Liver (tissue), 9 donors: ENCODE data around the gene MEF2D. TPM values are rescaled to one million over a fixed set of nuclear protein-coding genes. Genes with fewer than 3 reads are reported as not detected.

Experiments
- DNase-seq: peaks from one replicate; pipeline ENCODE4 v3.0.0-alpha.2; 2017; ENCODE audit warnings: low spot score
- H3K27ac ChIP-seq, 2 donors: one replicate each; pipeline ENCODE4 v1.7.0; 2013; ENCODE audit warnings: inconsistent platforms in 2 of 2, low read length in 2 of 2, control low read depth in 1 of 2, low read depth in 1 of 2, mild to moderate bottlenecking in 1 of 2
- H3K27me3 ChIP-seq, 4 donors: one replicate each; pipeline versions ENCODE4 v1.6.1 to v1.7.0; 2013; ENCODE audit warnings: low read length in 3 of 4, inconsistent platforms in 1 of 4, mild to moderate bottlenecking in 1 of 4, moderate library complexity in 1 of 4; ENCODE audit not compliant: control insufficient read depth in 4 of 4, insufficient read depth in 4 of 4
- H3K36me3 ChIP-seq, 4 donors: one replicate each; pipeline versions ENCODE4 v1.6.1 to v1.7.0; 2013; ENCODE audit warnings: low read length in 3 of 4, mild to moderate bottlenecking in 3 of 4, low read depth in 1 of 4, moderate library complexity in 1 of 4; ENCODE audit not compliant: control insufficient read depth in 4 of 4, insufficient read depth in 3 of 4
- H3K4me1 ChIP-seq, 4 donors: one replicate each; pipeline versions ENCODE4 v1.6.1 to v1.7.0; 2013; ENCODE audit warnings: low read length in 3 of 4, mild to moderate bottlenecking in 3 of 4, moderate library complexity in 1 of 4; ENCODE audit not compliant: control insufficient read depth in 4 of 4, insufficient read depth in 4 of 4
- H3K4me3 ChIP-seq, 3 donors: one replicate each; pipeline versions ENCODE4 v1.6.1 to v1.7.0; 2013; ENCODE audit warnings: low read length in 3 of 3, control low read depth in 1 of 3, low read depth in 1 of 3, mild to moderate bottlenecking in 1 of 3
- H3K9ac ChIP-seq, 2 donors: one replicate each; pipeline ENCODE4 v1.7.0; 2013; ENCODE audit warnings: low read length in 2 of 2, mild to moderate bottlenecking in 2 of 2, moderate library complexity in 2 of 2, control low read depth in 1 of 2, low read depth in 1 of 2
- H3K9me3 ChIP-seq, 4 donors: one replicate each; pipeline versions ENCODE4 v1.6.1 to v1.7.0; 2013; ENCODE audit warnings: low read length in 3 of 4; ENCODE audit not compliant: control insufficient read depth in 4 of 4
- EGR1 ChIP-seq, 2 donors: IDR thresholded peaks; 2 replicates each; pipeline ENCODE4 v1.6.1; 2016 to 2018; ENCODE audit warnings: antibody characterized with exemption in 2 of 2, low read depth in 2 of 2
- GABPA ChIP-seq, 2 donors: IDR thresholded peaks in 1 of 2; conservative IDR thresholded peaks in 1 of 2; 2 replicates each; pipeline ENCODE4 v1.6.1; 2016; ENCODE audit warnings: antibody characterized with exemption in 2 of 2, mild to moderate bottlenecking in 1 of 2, moderate library complexity in 1 of 2
- HNF4A ChIP-seq, 2 donors: conservative IDR thresholded peaks; 2 replicates each; pipeline ENCODE4 v1.6.1; 2016; ENCODE audit warnings: antibody characterized with exemption in 2 of 2, mild to moderate bottlenecking in 2 of 2
- JUND ChIP-seq, 2 donors: IDR thresholded peaks; 2 replicates each; pipeline ENCODE4 v1.6.1; 2016; ENCODE audit warnings: antibody characterized with exemption in 2 of 2
- NR2F2 ChIP-seq: IDR thresholded peaks from 2 replicates; pipeline ENCODE4 v1.6.1; 2016; ENCODE audit warnings: antibody characterized with exemption
- RAD21 ChIP-seq, 2 donors: IDR thresholded peaks; 2 replicates each; pipeline ENCODE4 v1.6.1; 2016; ENCODE audit warnings: antibody characterized with exemption in 2 of 2, mild to moderate bottlenecking in 2 of 2
- TAF1 ChIP-seq: conservative IDR thresholded peaks from 2 replicates; pipeline ENCODE4 v1.6.1; 2016; ENCODE audit warnings: antibody characterized with exemption, mild to moderate bottlenecking
- YY1 ChIP-seq: IDR thresholded peaks from 2 replicates; pipeline ENCODE4 v1.6.1; 2016; ENCODE audit warnings: antibody characterized with exemption, mild to moderate bottlenecking
- WGBS: extraction: QIAGEN DNeasy Blood & Tissue Kit; methylation state at CpG from one replicate; pipeline ENCODE4 v1.1.7; 2013; 5-methylcytosine and 5-hydroxymethylcytosine counted together
- polyA plus RNA-seq, 2 donors: library from polyadenylated mRNA; stranded (reverse) in 1 of 2; unstranded in 1 of 2; fragments of 200-250 nt in 1 of 2; fragments of >200 nt in 1 of 2; fragmentation: Nextera tagmentation in 1 of 2; extraction: Ambion mirVana in 1 of 2; gene quantifications; one replicate each; pipeline versions ENCODE4 v1.2.1 to v1.2.3, GENCODE V29; 2013 to 2015
- total RNA-seq, 2 donors: library from RNA; depleted of rRNA; stranded (reverse); fragments of >200 nt; gene quantifications; one replicate each; pipeline ENCODE4 v1.2.3, GENCODE V29; 2014
- TF ChIP-seq, protein P1 (sequence below): fragments of 150-350 bp; IDR thresholded peaks from 2 replicates; pipeline ENCODE4 v1.5.1; 2017; ENCODE audit warnings: improper control_type of control experiment, low read depth, low read length; ENCODE audit not compliant: missing input control
- TF ChIP-seq, protein P2 (sequence below): IDR thresholded peaks from 2 replicates; pipeline ENCODE4 v1.6.1; 2016; ENCODE audit warnings: antibody characterized with exemption
- TF ChIP-seq, protein P3 (sequence below): IDR thresholded peaks from 2 replicates; pipeline ENCODE4 v1.6.1; 2016; ENCODE audit warnings: antibody characterized with exemption
- TF ChIP-seq, protein P4 (sequence below): IDR thresholded peaks from 2 replicates; pipeline ENCODE4 v1.6.1; 2016; ENCODE audit warnings: antibody characterized with exemption, mild to moderate bottlenecking
- donor health status: healthy.
- donor health status: healthy.
- donor health status: healthy.
- donor health status: healthy.
- donor health status: healthy.

Gene MEF2D
- total and polyA plus RNA-seq, 4 donors: 3.4 to 7.6 (median 5.5) TPM

DNA sequence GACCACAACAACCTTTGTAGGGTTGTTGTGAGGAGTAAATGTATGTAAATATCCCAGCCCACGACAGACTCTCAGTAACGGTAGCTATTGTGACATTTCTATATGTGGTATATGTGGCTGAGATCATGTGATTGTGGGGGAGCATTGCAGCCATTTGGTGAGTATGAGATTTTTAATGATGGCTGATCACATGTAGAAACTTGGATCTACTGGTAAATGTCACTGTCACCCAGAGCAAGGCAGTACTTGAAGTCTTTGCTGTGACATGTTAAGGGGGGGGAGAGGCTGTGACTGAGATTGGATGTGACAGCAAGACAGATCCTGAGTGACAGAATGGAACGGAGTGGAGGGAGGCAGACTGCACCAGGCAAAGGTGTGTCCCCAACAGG is 23.9 kb upstream of the MEF2D start (continued):
- TF ChIP-seq, protein P1, sequence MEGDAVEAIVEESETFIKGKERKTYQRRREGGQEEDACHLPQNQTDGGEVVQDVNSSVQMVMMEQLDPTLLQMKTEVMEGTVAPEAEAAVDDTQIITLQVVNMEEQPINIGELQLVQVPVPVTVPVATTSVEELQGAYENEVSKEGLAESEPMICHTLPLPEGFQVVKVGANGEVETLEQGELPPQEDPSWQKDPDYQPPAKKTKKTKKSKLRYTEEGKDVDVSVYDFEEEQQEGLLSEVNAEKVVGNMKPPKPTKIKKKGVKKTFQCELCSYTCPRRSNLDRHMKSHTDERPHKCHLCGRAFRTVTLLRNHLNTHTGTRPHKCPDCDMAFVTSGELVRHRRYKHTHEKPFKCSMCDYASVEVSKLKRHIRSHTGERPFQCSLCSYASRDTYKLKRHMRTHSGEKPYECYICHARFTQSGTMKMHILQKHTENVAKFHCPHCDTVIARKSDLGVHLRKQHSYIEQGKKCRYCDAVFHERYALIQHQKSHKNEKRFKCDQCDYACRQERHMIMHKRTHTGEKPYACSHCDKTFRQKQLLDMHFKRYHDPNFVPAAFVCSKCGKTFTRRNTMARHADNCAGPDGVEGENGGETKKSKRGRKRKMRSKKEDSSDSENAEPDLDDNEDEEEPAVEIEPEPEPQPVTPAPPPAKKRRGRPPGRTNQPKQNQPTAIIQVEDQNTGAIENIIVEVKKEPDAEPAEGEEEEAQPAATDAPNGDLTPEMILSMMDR: no peak
- TF ChIP-seq JUND (IDR thresholded peaks at IDR 0.05): no peak
- TF ChIP-seq TAF1: no peak
- no peak for TF ChIP-seq YY1
- TF ChIP-seq, protein P2, sequence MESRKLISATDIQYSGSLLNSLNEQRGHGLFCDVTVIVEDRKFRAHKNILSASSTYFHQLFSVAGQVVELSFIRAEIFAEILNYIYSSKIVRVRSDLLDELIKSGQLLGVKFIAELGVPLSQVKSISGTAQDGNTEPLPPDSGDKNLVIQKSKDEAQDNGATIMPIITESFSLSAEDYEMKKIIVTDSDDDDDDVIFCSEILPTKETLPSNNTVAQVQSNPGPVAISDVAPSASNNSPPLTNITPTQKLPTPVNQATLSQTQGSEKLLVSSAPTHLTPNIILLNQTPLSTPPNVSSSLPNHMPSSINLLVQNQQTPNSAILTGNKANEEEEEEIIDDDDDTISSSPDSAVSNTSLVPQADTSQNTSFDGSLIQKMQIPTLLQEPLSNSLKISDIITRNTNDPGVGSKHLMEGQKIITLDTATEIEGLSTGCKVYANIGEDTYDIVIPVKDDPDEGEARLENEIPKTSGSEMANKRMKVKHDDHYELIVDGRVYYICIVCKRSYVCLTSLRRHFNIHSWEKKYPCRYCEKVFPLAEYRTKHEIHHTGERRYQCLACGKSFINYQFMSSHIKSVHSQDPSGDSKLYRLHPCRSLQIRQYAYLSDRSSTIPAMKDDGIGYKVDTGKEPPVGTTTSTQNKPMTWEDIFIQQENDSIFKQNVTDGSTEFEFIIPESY: no peak
- TF ChIP-seq, protein P3, sequence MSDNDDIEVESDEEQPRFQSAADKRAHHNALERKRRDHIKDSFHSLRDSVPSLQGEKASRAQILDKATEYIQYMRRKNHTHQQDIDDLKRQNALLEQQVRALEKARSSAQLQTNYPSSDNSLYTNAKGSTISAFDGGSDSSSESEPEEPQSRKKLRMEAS: no peak
- TF ChIP-seq RAD21 (IDR thresholded peaks at IDR 0.05): no peak
- no peak for TF ChIP-seq EGR1 (IDR thresholded peaks at IDR 0.05; ENCODE audit: low read depth in 2 of 2)
- TF ChIP-seq NR2F2: no peak

DNA sequence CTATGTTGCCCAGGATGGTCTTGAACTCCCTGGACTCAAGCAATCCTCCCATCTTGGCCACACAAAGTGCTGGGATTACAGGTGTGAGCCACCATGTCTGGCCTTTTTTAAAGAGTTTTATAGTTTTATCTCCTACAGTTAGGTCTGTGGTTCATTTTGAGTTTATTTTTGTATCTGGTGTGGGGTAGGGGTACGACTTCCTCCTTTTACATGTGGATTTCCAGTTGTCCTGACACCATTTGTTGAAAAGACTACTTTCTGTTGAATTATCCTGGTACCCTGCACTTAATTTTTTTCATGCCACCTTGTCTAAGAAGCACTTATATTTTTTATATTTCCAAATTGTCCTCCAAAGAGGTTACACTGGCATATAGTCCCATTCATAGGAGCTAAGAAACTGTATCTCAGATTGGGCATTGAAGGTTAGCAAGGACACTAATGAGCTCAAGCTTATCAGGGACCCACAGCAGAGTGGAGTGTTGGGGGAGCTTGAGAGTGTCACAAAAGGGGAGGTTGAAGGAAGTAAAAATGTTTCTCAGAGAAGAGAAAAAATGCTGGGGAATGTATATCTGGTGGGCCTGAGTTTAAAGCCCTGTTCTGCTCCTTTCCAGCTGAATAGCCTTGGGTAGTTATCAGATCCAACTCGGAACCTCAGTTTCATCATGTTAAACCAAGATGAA is 23.4 kb upstream of the MEF2D start:
- TF ChIP-seq TAF1 (no peak), NR2F2 (no peak), HNF4A (conservative IDR thresholded peaks at IDR 0.05) (no peak), RAD21 (IDR thresholded peaks at IDR 0.05) (no peak), GABPA (IDR thresholded peaks at IDR 0.05 in 1 of 2, conservative IDR thresholded peaks at IDR 0.05 in 1 of 2) (no peak)
- TF ChIP-seq, protein P1: no peak
- TF ChIP-seq, protein P4, sequence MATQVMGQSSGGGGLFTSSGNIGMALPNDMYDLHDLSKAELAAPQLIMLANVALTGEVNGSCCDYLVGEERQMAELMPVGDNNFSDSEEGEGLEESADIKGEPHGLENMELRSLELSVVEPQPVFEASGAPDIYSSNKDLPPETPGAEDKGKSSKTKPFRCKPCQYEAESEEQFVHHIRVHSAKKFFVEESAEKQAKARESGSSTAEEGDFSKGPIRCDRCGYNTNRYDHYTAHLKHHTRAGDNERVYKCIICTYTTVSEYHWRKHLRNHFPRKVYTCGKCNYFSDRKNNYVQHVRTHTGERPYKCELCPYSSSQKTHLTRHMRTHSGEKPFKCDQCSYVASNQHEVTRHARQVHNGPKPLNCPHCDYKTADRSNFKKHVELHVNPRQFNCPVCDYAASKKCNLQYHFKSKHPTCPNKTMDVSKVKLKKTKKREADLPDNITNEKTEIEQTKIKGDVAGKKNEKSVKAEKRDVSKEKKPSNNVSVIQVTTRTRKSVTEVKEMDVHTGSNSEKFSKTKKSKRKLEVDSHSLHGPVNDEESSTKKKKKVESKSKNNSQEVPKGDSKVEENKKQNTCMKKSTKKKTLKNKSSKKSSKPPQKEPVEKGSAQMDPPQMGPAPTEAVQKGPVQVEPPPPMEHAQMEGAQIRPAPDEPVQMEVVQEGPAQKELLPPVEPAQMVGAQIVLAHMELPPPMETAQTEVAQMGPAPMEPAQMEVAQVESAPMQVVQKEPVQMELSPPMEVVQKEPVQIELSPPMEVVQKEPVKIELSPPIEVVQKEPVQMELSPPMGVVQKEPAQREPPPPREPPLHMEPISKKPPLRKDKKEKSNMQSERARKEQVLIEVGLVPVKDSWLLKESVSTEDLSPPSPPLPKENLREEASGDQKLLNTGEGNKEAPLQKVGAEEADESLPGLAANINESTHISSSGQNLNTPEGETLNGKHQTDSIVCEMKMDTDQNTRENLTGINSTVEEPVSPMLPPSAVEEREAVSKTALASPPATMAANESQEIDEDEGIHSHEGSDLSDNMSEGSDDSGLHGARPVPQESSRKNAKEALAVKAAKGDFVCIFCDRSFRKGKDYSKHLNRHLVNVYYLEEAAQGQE: no peak
- TF ChIP-seq, protein P2: no peak
- no peaks in the 10 kb centered on the region for H3K27me3 ChIP-seq
- no peak for DNase-seq
- no peaks in the 10 kb centered on the region for H3K9me3 ChIP-seq
- 89% methylated on average over 2 of the region's 2 CpGs for WGBS
- no peak overlapping the region for H3K4me3 ChIP-seq
- peaks cover 0 to 2% (median 0%) of the 10 kb centered on the region in 4 donors for H3K4me1 ChIP-seq
- H3K27ac ChIP-seq: no peak overlapping the region
- H3K9ac ChIP-seq: no peak overlapping the region
- H3K36me3 ChIP-seq: no peaks in the 10 kb centered on the region
